H9 (cell line): ENCODE data around the gene MED22. TPM values are rescaled to one million over a fixed set of nuclear protein-coding genes. Genes with fewer than 3 reads are reported as not detected.

ENCODE experiments used
- DNase-seq: peaks from one replicate; pipeline ENCODE4 v3.0.0-alpha.2; 2017
- H2AFZ ChIP-seq: one replicate; pipeline ENCODE4 v1.6.1; 2013; ENCODE audit warnings: mild to moderate bottlenecking, low read length, control low read depth, moderate library complexity
- H2AK5ac ChIP-seq: 2 replicates; pipeline ENCODE4 v1.6.1; 2013; ENCODE audit warnings: low read length, control low read depth, mixed read lengths; ENCODE audit not compliant: insufficient read length
- H2BK120ac ChIP-seq: one replicate; pipeline ENCODE4 v1.6.1; 2013; ENCODE audit warnings: low read depth, mild to moderate bottlenecking, low read length, control low read depth, inconsistent platforms; ENCODE audit not compliant: poor library complexity, severe bottlenecking
- H2BK12ac ChIP-seq: 2 replicates; pipeline ENCODE4 v1.6.1; 2013; ENCODE audit warnings: low read length, control low read depth, mixed read lengths, low read depth; ENCODE audit not compliant: insufficient read length
- H2BK15ac ChIP-seq: 2 replicates; pipeline ENCODE4 v1.6.1; 2013; ENCODE audit warnings: low read depth, low read length, control low read depth
- H2BK20ac ChIP-seq: one replicate; pipeline ENCODE4 v1.6.1; 2013; ENCODE audit warnings: low read depth, mild to moderate bottlenecking, low read length, control low read depth, inconsistent platforms; ENCODE audit not compliant: poor library complexity, severe bottlenecking
- H2BK5ac ChIP-seq: 2 replicates; pipeline ENCODE4 v1.6.1; 2013; ENCODE audit warnings: low read length, control low read depth, mixed read lengths; ENCODE audit not compliant: insufficient read length
- H3K14ac ChIP-seq: 2 replicates; pipeline ENCODE4 v1.6.1; 2013; ENCODE audit warnings: low read length, control low read depth; ENCODE audit not compliant: insufficient read depth
- H3K18ac ChIP-seq: 2 replicates; pipeline ENCODE4 v1.6.1; 2013; ENCODE audit warnings: low read depth, mild to moderate bottlenecking, mixed read lengths, low read length, control low read depth; ENCODE audit not compliant: insufficient read length
- H3K23ac ChIP-seq: 2 replicates; pipeline ENCODE4 v1.6.1; 2013; ENCODE audit warnings: low read length, control low read depth, mixed read lengths, low read depth; ENCODE audit not compliant: insufficient read length
- H3K23me2 ChIP-seq: 2 replicates; pipeline ENCODE4 v1.6.1; 2013; ENCODE audit warnings: low read depth, mild to moderate bottlenecking, mixed read lengths, low read length, control low read depth; ENCODE audit not compliant: insufficient read length, poor library complexity, severe bottlenecking
- H3K27ac ChIP-seq: 2 replicates; pipeline ENCODE4 v1.5.1; 2013; ENCODE audit warnings: low read length, control low read depth, mixed read lengths, low read depth; ENCODE audit not compliant: insufficient read length
- H3K27me3 ChIP-seq: 2 replicates; pipeline ENCODE4 v1.6.1; 2013; ENCODE audit warnings: low read length, control low read depth, inconsistent platforms; ENCODE audit not compliant: insufficient read depth
- H3K4ac ChIP-seq: 2 replicates; pipeline ENCODE4 v1.6.1; 2013; ENCODE audit warnings: low read depth, mild to moderate bottlenecking, control low read depth, inconsistent platforms, low read length, moderate library complexity
- H3K4me1 ChIP-seq: 2 replicates; pipeline ENCODE4 v1.6.1; 2013; ENCODE audit warnings: low read length, control low read depth, inconsistent platforms; ENCODE audit not compliant: insufficient read depth
- H3K4me2 ChIP-seq: 2 replicates; pipeline ENCODE4 v1.6.1; 2013; ENCODE audit warnings: low read length, control low read depth, mixed read lengths; ENCODE audit not compliant: insufficient read length, insufficient read depth
- H3K56ac ChIP-seq: 2 replicates; pipeline ENCODE4 v1.6.1; 2013; ENCODE audit warnings: low read depth, mild to moderate bottlenecking, mixed read lengths, low read length, control low read depth; ENCODE audit not compliant: insufficient read length
- H3K79me1 ChIP-seq: 2 replicates; pipeline ENCODE4 v1.6.1; 2013; ENCODE audit warnings: low read depth, mild to moderate bottlenecking, moderate library complexity, low read length, control low read depth, inconsistent platforms; ENCODE audit not compliant: insufficient read depth, poor library complexity, severe bottlenecking
- H3K79me2 ChIP-seq: 2 replicates; pipeline ENCODE4 v1.6.1; 2013; ENCODE audit warnings: low read length, control low read depth, inconsistent platforms; ENCODE audit not compliant: insufficient read depth
- H3K9ac ChIP-seq: 2 replicates; pipeline ENCODE4 v1.6.1; 2013; ENCODE audit warnings: low read length, control low read depth, mixed read lengths; ENCODE audit not compliant: insufficient read length; ENCODE audit errors: extremely low read depth
- H3K9me3 ChIP-seq: one replicate; pipeline ENCODE4 v1.6.1; 2013; ENCODE audit warnings: low read depth, low read length, inconsistent platforms; ENCODE audit not compliant: control insufficient read depth
- H3T11ph ChIP-seq: one replicate; pipeline ENCODE4 v1.6.1; 2013; ENCODE audit warnings: mild to moderate bottlenecking, low read length, control low read depth, inconsistent platforms
- H4K20me1 ChIP-seq: one replicate; pipeline ENCODE4 v1.6.1; 2013; ENCODE audit not compliant: control insufficient read depth, insufficient read length, insufficient read depth
- H4K5ac ChIP-seq: 2 replicates; pipeline ENCODE4 v1.6.1; 2013; ENCODE audit warnings: low read depth, mild to moderate bottlenecking, mixed read lengths, low read length, control low read depth; ENCODE audit not compliant: insufficient read length
- H4K8ac ChIP-seq: replicated peaks from 2 replicates; pipeline ENCODE4 v1.6.1; 2013; ENCODE audit warnings: low read length, control low read depth, mixed read lengths, low read depth; ENCODE audit not compliant: insufficient read length
- H4K91ac ChIP-seq: 2 replicates; pipeline ENCODE4 v1.6.1; 2013; ENCODE audit warnings: low read depth, mild to moderate bottlenecking, moderate library complexity, mixed read lengths, low read length, control low read depth; ENCODE audit not compliant: insufficient read length
- H3K27ac Mint-ChIP-seq, 3 experiments: 2 replicates in 2 of 3; 3 replicates in 1 of 3; pipeline ENCODE4 v1.8.0; 2020 to 2021; ENCODE audit warnings: mixed read lengths in 3 of 3, mild to moderate bottlenecking in 1 of 3, moderate library complexity in 1 of 3
- H3K27me3 Mint-ChIP-seq: 2 replicates; pipeline ENCODE4 v1.8.0; 2021; ENCODE audit warnings: low read depth, mild to moderate bottlenecking, moderate library complexity, mixed read lengths
- H3K36me3 Mint-ChIP-seq, 3 experiments: 2 replicates in 2 of 3; 3 replicates in 1 of 3; pipeline ENCODE4 v1.8.0; 2020 to 2021; ENCODE audit warnings: low read depth in 3 of 3, mixed read lengths in 3 of 3; ENCODE audit not compliant: insufficient read depth in 1 of 3
- H3K4me1 Mint-ChIP-seq, 2 experiments: 2 replicates each; pipeline ENCODE4 v1.8.0; 2020; ENCODE audit warnings: mixed read lengths in 2 of 2
- H3K4me3 Mint-ChIP-seq, 2 experiments: 2 replicates in 1 of 2; 3 replicates in 1 of 2; pipeline ENCODE4 v1.8.0; 2020 to 2021; ENCODE audit warnings: mild to moderate bottlenecking in 2 of 2, mixed read lengths in 2 of 2, moderate library complexity in 1 of 2
- H3K9me3 Mint-ChIP-seq, 2 experiments: 2 replicates in 1 of 2; 3 replicates in 1 of 2; pipeline ENCODE4 v1.8.0; 2020; ENCODE audit warnings: mild to moderate bottlenecking in 2 of 2, mixed read lengths in 2 of 2, moderate library complexity in 1 of 2
- CTCF ChIP-seq: fragments of 200-600 bp; sonication (generic); conservative IDR thresholded peaks from 3 replicates; pipeline ENCODE4 v1.8.0; 2021; ENCODE audit warnings: antibody characterized with exemption, mild to moderate bottlenecking
- WGBS: extraction: QIAGEN DNeasy Blood & Tissue Kit; methylation state at CpG from one replicate; pipeline ENCODE4 v1.1.7; 2013; ENCODE audit warnings: missing lambda C conversion rate, low lambda C conversion rate, mixed read lengths; ENCODE audit not compliant: insufficient read length; ENCODE audit errors: extremely low coverage; 5-methylcytosine and 5-hydroxymethylcytosine counted together
- total RNA-seq: library from RNA; stranded (reverse); gene quantifications from 2 replicates; pipeline ENCODE4 v1.2.1, GENCODE V29; 2021

The MED22 gene
- total RNA-seq, 1 experiment from 2014 or later, result 60.1 TPM

GRCh38 chr9:133315997-133316396, 31.9 kb downstream of the MED22 start:
- Histone ChIP-seq H3K27me3 (no peaks in the 10 kb centered on the region), H4K91ac (no peak overlapping the region), H3K79me1 (no peaks in the 10 kb centered on the region), H3K9ac (no peak overlapping the region), H2BK5ac (no peak overlapping the region), H2AFZ (no peak overlapping the region), H3K14ac (no peak overlapping the region), H3K23me2 (no peaks in the 10 kb centered on the region), H3K18ac (no peak overlapping the region), H3K4me1 (no peaks in the 10 kb centered on the region; the same call in 1 of the 2 replicates), H2BK20ac (no peak overlapping the region), H2BK12ac (no peak overlapping the region), H3K27ac (no peak overlapping the region), H3K56ac (no peak overlapping the region), H3K9me3 (no peaks in the 10 kb centered on the region), H3K4ac (no peak overlapping the region), H3K79me2 (no peaks in the 10 kb centered on the region), H4K20me1 (no peaks in the 10 kb centered on the region), H4K8ac (no peak overlapping the region), H2BK120ac (no peak overlapping the region), H3K23ac (no peak overlapping the region), H2AK5ac (no peak overlapping the region), H3T11ph (no peak overlapping the region), H3K4me2 (no peak overlapping the region), H2BK15ac (no peak overlapping the region), H4K5ac (no peak overlapping the region)
- WGBS, result no CpG with 5 or more reads among the region's 2 CpGs
- Mint-ChIP-seq H3K27ac (no peak overlapping the region), H3K36me3 (no peaks in the 10 kb centered on the region), H3K27me3 (peaks cover 12% of the 10 kb centered on the region; the same call in 1 of the 2 replicates), H3K9me3 (peaks cover 0 to 3% of the 10 kb centered on the region in 2 experiments; a peak in 1 of 5 replicates), H3K4me1 (no peaks in the 10 kb centered on the region), H3K4me3 (no peak overlapping the region)
- no peak for TF ChIP-seq CTCF
- DNase-seq, result no peak
